ENCODE measurements around the gene JMJD8. TPM values are rescaled to one million over a fixed set of nuclear protein-coding genes. Genes with fewer than 3 reads are reported as not detected.

Gene JMJD8, protein sequence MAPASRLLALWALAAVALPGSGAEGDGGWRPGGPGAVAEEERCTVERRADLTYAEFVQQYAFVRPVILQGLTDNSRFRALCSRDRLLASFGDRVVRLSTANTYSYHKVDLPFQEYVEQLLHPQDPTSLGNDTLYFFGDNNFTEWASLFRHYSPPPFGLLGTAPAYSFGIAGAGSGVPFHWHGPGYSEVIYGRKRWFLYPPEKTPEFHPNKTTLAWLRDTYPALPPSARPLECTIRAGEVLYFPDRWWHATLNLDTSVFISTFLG
- total RNA-seq: 62.9 TPM

- H3K4me3 ChIP-seq: peak within 1 kb of the TSS; percentile 60 to 92
- peak within 1 kb of the TSS; percentile 67 for H3K27ac ChIP-seq
- intact Hi-C loops (cut with DNase I): no loop called here
- H3K9me3 ChIP-seq: no peaks in the 10 kb centered on the region
- peaks cover 0 to 29% of the 10 kb centered on the region in 2 donors for H3K36me3 ChIP-seq
- DNase-seq (ENCODE audit: extremely low spot score in 2 of 2): no peak
- no peaks in the 10 kb centered on the region for H3K27me3 ChIP-seq
- TF ChIP-seq CTCF (IDR thresholded peaks at IDR 0.05) (no peak), POLR2A (IDR thresholded peaks at IDR 0.05) (peak in 1 of 2 donors; percentile 15), POLR2AphosphoS5 (IDR thresholded peaks at IDR 0.05; ENCODE audit: insufficient read depth in 1 of 2, low read depth in 1 of 2) (peak; percentile 76 to 89)
- peaks cover 60% of the 10 kb centered on the region for H3K4me1 ChIP-seq
These were observed at the start of gene JMJD8 for GRCh38 chr16:684071-684794. TSS of gene JMJD8 (minus strand) at chr16:684334. CDS start at chr16:684319, 15 bp downstream.

DNA sequence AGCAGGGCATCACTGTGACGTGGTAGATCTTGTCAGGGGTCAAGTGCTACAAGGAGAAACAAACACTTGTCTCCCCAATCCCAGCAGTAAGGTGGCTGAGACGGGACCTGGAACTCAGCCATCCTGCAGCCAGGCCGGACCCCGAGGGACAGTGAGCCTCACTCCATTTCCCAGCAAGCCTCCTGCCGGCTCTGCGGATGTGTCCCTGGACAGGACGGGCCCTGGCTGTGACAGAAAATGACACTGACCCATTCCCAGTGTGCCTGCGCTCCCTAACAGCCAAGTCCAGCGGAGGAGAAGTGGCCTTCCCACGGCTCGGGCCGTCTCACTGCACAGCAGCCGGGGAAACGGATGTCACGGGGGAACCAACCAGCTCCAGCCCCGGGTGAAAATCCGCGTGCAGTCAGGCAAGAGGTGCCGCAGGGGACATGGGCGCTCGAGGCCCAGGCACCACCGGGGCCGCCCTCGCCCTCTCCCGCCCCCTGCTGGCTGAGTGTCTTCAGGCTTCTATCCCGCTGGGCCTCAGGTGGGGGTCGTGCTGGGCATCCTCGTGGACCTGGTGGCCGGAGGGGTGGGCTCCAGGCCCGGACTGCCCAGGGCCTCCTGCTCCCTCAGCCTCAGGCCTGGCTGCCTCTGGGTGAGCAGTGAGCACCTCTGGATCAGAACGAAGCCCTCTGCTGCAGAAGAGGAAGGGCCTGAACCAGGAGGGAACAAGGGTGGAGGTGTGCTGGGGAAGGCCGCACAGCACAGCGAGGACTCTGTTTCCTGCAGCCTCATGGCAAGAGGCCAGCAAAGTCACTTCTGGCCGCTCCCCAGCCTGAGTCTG, 49.5 kb upstream of the JMJD8 start:
- no peak for DNase-seq (ENCODE audit: extremely low spot score in 2 of 2)
- Histone ChIP-seq H3K36me3 (peaks cover 0 to 44% of the 10 kb centered on the region in 2 donors), H3K4me1 (peaks cover 16% of the 10 kb centered on the region), H3K4me3 (no peak overlapping the region), H3K27ac (no peak overlapping the region), H3K27me3 (no peaks in the 10 kb centered on the region), H3K9me3 (no peaks in the 10 kb centered on the region)
- no peak for TF ChIP-seq CTCF (IDR thresholded peaks at IDR 0.05)
- intact Hi-C loops (cut with DNase I): no loop called here

GRCh38 chr16:732936-733335, 48.8 kb upstream of the JMJD8 start:
- H3K36me3 ChIP-seq: peaks cover 0 to 44% of the 10 kb centered on the region in 2 donors
- no peak for TF ChIP-seq POLR2AphosphoS5 (IDR thresholded peaks at IDR 0.05; ENCODE audit: insufficient read depth in 1 of 2, low read depth in 1 of 2)
- no peak for TF ChIP-seq CTCF (IDR thresholded peaks at IDR 0.05)
- no peak overlapping the region for H3K27ac ChIP-seq
- no peaks in the 10 kb centered on the region for H3K27me3 ChIP-seq
- no peak for DNase-seq (ENCODE audit: extremely low spot score in 2 of 2)
- intact Hi-C loops (cut with DNase I): no loop called here
- no peaks in the 10 kb centered on the region for H3K9me3 ChIP-seq
- no peak overlapping the region for H3K4me3 ChIP-seq
- H3K4me1 ChIP-seq: peaks cover 20% of the 10 kb centered on the region

- Histone ChIP-seq H3K9me3 (no peaks in the 10 kb centered on the region), H3K27me3 (no peaks in the 10 kb centered on the region), H3K4me1 (peaks cover 20% of the 10 kb centered on the region), H3K4me3 (no peak overlapping the region), H3K36me3 (peaks cover 0 to 40% of the 10 kb centered on the region in 2 donors), H3K27ac (no peak overlapping the region)
- intact Hi-C loops (cut with DNase I): no loop called here
- no peak for DNase-seq (ENCODE audit: extremely low spot score in 2 of 2)
- TF ChIP-seq POLR2AphosphoS5 (IDR thresholded peaks at IDR 0.05; ENCODE audit: insufficient read depth in 1 of 2, low read depth in 1 of 2): no peak
- no peak for TF ChIP-seq CTCF (IDR thresholded peaks at IDR 0.05)
- no peak for TF ChIP-seq POLR2A (IDR thresholded peaks at IDR 0.05)
These were observed 48.2 kb upstream of the JMJD8 start for GRCh38 chr16:732332-732731.

Data from vagina (tissue), 2 donors.